K562 (cell line): ENCODE results near the gene AGPAT4. TPM values are rescaled to one million over a fixed set of nuclear protein-coding genes. Genes with fewer than 3 reads are reported as not detected.

ENCODE experiments used
- FOXK2 ChIP-seq, 2 experiments: fragments of 450-650 bp; IDR thresholded peaks in 1 of 2; conservative IDR thresholded peaks in 1 of 2; 2 replicates each; pipeline ENCODE4 v1.6.1; 2016; ENCODE audit warnings: low read depth in 2 of 2, mild to moderate bottlenecking in 1 of 2
- GATA2 ChIP-seq: sonication (generic); formaldehyde crosslinking; IDR thresholded peaks from 2 replicates; pipeline ENCODE4 v1.4.0; 2020; ENCODE audit warnings: mild to moderate bottlenecking, missing genetic modification reagents
- MCM5 ChIP-seq: fragments of 450-650 bp; IDR thresholded peaks from 2 replicates; pipeline ENCODE4 v1.6.1; 2016; ENCODE audit warnings: low read depth
- NUFIP1 ChIP-seq: fragments of 450-650 bp; IDR thresholded peaks from 2 replicates; pipeline ENCODE4 v1.6.1; 2018; ENCODE audit not compliant: partially characterized antibody
- POLR2B ChIP-seq: fragments of 450-650 bp; IDR thresholded peaks from 2 replicates; pipeline ENCODE4 v1.6.1; 2018; ENCODE audit warnings: low read depth; ENCODE audit not compliant: partially characterized antibody
- RREB1 ChIP-seq: fragments of 250-450 bp; sonication (Bioruptor Pico); IDR thresholded peaks from 2 replicates; pipeline ENCODE4 v1.4.0; 2020
- SRSF3 ChIP-seq: fragments of 200-400 bp; formaldehyde crosslinking; IDR thresholded peaks from 2 replicates; pipeline ENCODE4 v1.6.1; 2016; ENCODE audit warnings: mild to moderate bottlenecking, low read length, moderate library complexity; ENCODE audit not compliant: insufficient read depth
- TAF9B ChIP-seq: fragments of 450-650 bp; IDR thresholded peaks from 2 replicates; pipeline ENCODE4 v1.6.1; 2018; ENCODE audit warnings: mild to moderate bottlenecking; ENCODE audit not compliant: partially characterized antibody
- TFAP4 ChIP-seq: sonication (generic); formaldehyde crosslinking; IDR thresholded peaks from 2 replicates; pipeline ENCODE4 v1.8.0; 2022; ENCODE audit warnings: missing genetic modification reagents, mild to moderate bottlenecking, moderate library complexity, borderline replicate concordance
- UBTF ChIP-seq, 2 experiments: IDR thresholded peaks; 2 replicates each; pipeline ENCODE4 v1.6.1; 2012; ENCODE audit warnings: improper control_type of control experiment in 2 of 2, low read depth in 2 of 2, low read length in 2 of 2, borderline replicate concordance in 1 of 2
- ZFP1 ChIP-seq: fragments of 450-650 bp; formaldehyde crosslinking; IDR thresholded peaks from 2 replicates; pipeline ENCODE4 v1.4.0; 2020; ENCODE audit warnings: mild to moderate bottlenecking, mixed read lengths
- ZNF12 ChIP-seq: sonication (generic); formaldehyde crosslinking; IDR thresholded peaks from 2 replicates; pipeline ENCODE4 v1.4.0; 2020; ENCODE audit warnings: mild to moderate bottlenecking, missing genetic modification reagents
- polyA plus RNA-seq, 8 experiments: library from polyadenylated mRNA; depleted of rRNA in 4 of 8; stranded (reverse) in 5 of 8; unstranded in 3 of 8; fragments of >200 nt; fragmentation: Nextera tagmentation in 2 of 8; fragmentation: Illumina TruSeq in 1 of 8; extraction: Ambion mirVana in 2 of 8; extraction: Trizol in 1 of 8; gene quantifications; 2 replicates each; pipeline versions ENCODE4 v1.2.1 to v1.2.3, GENCODE V29; 2011 to 2014; ENCODE audit warnings: inconsistent platforms in 1 of 8, missing spikeins in 1 of 8
- total RNA-seq, 7 experiments: library from RNA; depleted of rRNA in 6 of 7; stranded (reverse); fragments of >200 nt in 6 of 7; fragmentation: Illumina TruSeq in 2 of 7; extraction: Trizol in 2 of 7; gene quantifications; 2 replicates each; pipeline versions ENCODE4 v1.2.1 to v1.2.3, GENCODE V29; 2011 to 2021; ENCODE audit warnings: low replicate concordance in 1 of 7

AGPAT4 gene
- total and polyA plus RNA-seq, 9 of the 15 experiments (the other 6 are each of a cell fraction or from before 2014, with no cell fraction given) = 2.2 to 15.0 (median 5.7) TPM

GRCh38 chr6:161254464-161255253 is 19.2 kb downstream of the AGPAT4 start (continued):
- peak; percentile 83 for TF ChIP-seq TFAP4 (CRISPR knock-in tag)
- no peak for TF ChIP-seq ZNF12 (CRISPR knock-in tag)
- no peak for TF ChIP-seq RREB1 (CRISPR knock-in tag)
- TF ChIP-seq TAF9B = peak; percentile 22
- peak; percentile 90 to 98; a peak in 3 of 4 replicates for TF ChIP-seq UBTF (IDR thresholded peaks at IDR 0.05; ENCODE audit: borderline replicate concordance in 1 of 2, low read depth in 2 of 2, low read length in 2 of 2)
- no peak for TF ChIP-seq NUFIP1
- TF ChIP-seq MCM5 = no peak
- TF ChIP-seq ZFP1 = no peak
- no peak for TF ChIP-seq SRSF3
- TF ChIP-seq GATA2 = peak; percentile 100
- TF ChIP-seq FOXK2 (conservative IDR thresholded peaks at IDR 0.05 in 1 of 2, IDR thresholded peaks at IDR 0.05 in 1 of 2; ENCODE audit: low read depth in 2 of 2) = peak; percentile 45 to 68
- no peak for TF ChIP-seq POLR2B
